Measurements from ENCODE around the gene CACNA2D4. TPM values are rescaled to one million over a fixed set of nuclear protein-coding genes. Genes with fewer than 3 reads are reported as not detected.

Gene CACNA2D4
- total and polyA plus RNA-seq, 2 of the 13 experiments (the other 11 are each of a cell fraction or from before 2014, with no cell fraction given) = 14.2 to 136 TPM

GRCh38 chr12:1935700-1936378 is 17.4 kb upstream of the CACNA2D4 start (continued):
- no peak for TF ChIP-seq IRX3 (CRISPR knock-in tag; IDR thresholded peaks at IDR 0.05; ENCODE audit: borderline replicate concordance, low read depth)
- no peak for TF ChIP-seq ZSCAN31 (CRISPR knock-in tag; IDR thresholded peaks at IDR 0.05; ENCODE audit: low read depth)
- TF ChIP-seq FOXK1 (CRISPR knock-in tag; IDR thresholded peaks at IDR 0.05; ENCODE audit: borderline replicate concordance, low read depth) = no peak

GRCh38 chr12:1935242-1935641 is 16.8 kb upstream of the CACNA2D4 start:
- in situ Hi-C loops (cut with HindIII; ENCODE audit: extremely low pct_ligation_motif_present, low pct_unique_long_range_greater_than_20kb) = loop anchor here (5.0 kb wide), 2 partner anchors 143 to 288 kb away; no protein-coding TSS in a partner anchor
- 90% methylated on average over 10 of the region's 10 CpGs for WGBS (ENCODE audit: low lambda C conversion rate)
- peaks cover 10% of the 10 kb centered on the region for H3K4me1 ChIP-seq (ENCODE audit: insufficient read depth, low read length)
- peaks cover 4 to 12% of the 10 kb centered on the region in 2 experiments; a peak in 3 of 5 replicates for H3K36me3 ChIP-seq (replicated peaks in 1 of 2; ENCODE audit: control insufficient read depth in 1 of 2, insufficient read depth in 2 of 2, low read length in 2 of 2)
- H2AFZ ChIP-seq (ENCODE audit: low read length) = no peak overlapping the region
- H3K79me2 ChIP-seq (ENCODE audit: insufficient read depth, low read length) = no peaks in the 10 kb centered on the region
- CTCF ChIA-PET (ENCODE audit: low intra/inter-chr PET ratio, low total read pairs) = no interaction called here
- H3K27me3 ChIP-seq (ENCODE audit: control insufficient read depth in 1 of 2, insufficient read depth in 2 of 2, low read length in 2 of 2) = peaks cover 0 to 5% of the 10 kb centered on the region in 2 experiments; a peak in 2 of 5 replicates
- POLR2A ChIA-PET = no interaction called here
- intact Hi-C loops (cut with micrococcal nuclease; ENCODE audit: unreplicated experiment) = no loop called here
- no peak for FAIRE-seq
- BruUV-seq (replicated peaks) = no TSS peak
- H3K27ac ChIP-seq (ENCODE audit: extremely low read length, insufficient read depth, low read length) = no peak overlapping the region
- ATAC-seq = no peak
- H3K9ac ChIP-seq (ENCODE audit: insufficient read depth, low read depth, low read length) = no peak overlapping the region
- no peak overlapping the region for H3K4me2 ChIP-seq (ENCODE audit: low read depth, low read length)
- no peak overlapping the region for H3K4me3 ChIP-seq (replicated peaks in 1 of 3; ENCODE audit: insufficient read depth in 1 of 3, low read depth in 2 of 3, low read length in 3 of 3)
- no peak for DNase-seq (ENCODE audit: low spot score)
- H3K9me3 ChIP-seq (ENCODE audit: low read length) = no peaks in the 10 kb centered on the region
- no peaks in the 10 kb centered on the region for H4K20me1 ChIP-seq (ENCODE audit: insufficient read depth, low read length)
- no peak for TF ChIP-seq MAFG (CRISPR knock-in tag; IDR thresholded peaks at IDR 0.05)
- no peak for TF ChIP-seq FOXC1 (CRISPR knock-in tag; IDR thresholded peaks at IDR 0.05; ENCODE audit: borderline replicate concordance)
- no peak for TF ChIP-seq ZBTB42 (CRISPR knock-in tag; IDR thresholded peaks at IDR 0.05)
- no peak for TF ChIP-seq HMGA1 (CRISPR knock-in tag; conservative IDR thresholded peaks at IDR 0.05)
- no peak for TF ChIP-seq RNF2 (conservative IDR thresholded peaks at IDR 0.05; ENCODE audit: low read depth)
- no peak for TF ChIP-seq AHDC1 (CRISPR knock-in tag; IDR thresholded peaks at IDR 0.05; ENCODE audit: borderline replicate concordance)
- no peak for TF ChIP-seq GABPB1 (CRISPR knock-in tag; IDR thresholded peaks at IDR 0.05)
- TF ChIP-seq THAP8 (CRISPR knock-in tag; IDR thresholded peaks at IDR 0.05; ENCODE audit: borderline replicate concordance) = no peak
- TF ChIP-seq RBM39 (IDR thresholded peaks at IDR 0.05; ENCODE audit: low read depth, low read length, poor library complexity, severe bottlenecking) = no peak
- TF ChIP-seq ZNF512B (CRISPR knock-in tag; IDR thresholded peaks at IDR 0.05; ENCODE audit: borderline replicate concordance) = no peak
